VCaP (cell line): Measurements from ENCODE around the gene SGSM2.

Experiments
- H3K27ac ChIP-seq: fragments of 450-650 bp; 2 replicates; pipeline ENCODE4 v1.5.1; 2017
- CTCF ChIP-seq: fragments of 450-650 bp; conservative IDR thresholded peaks from 2 replicates; pipeline ENCODE4 v1.5.1; 2017; ENCODE audit warnings: mild to moderate bottlenecking, moderate library complexity

Gene SGSM2

GRCh38 chr17:2393954-2394749, 56.9 kb downstream of the SGSM2 start:
- TF ChIP-seq CTCF = no peak
- peak overlapping the region; percentile 95 for H3K27ac ChIP-seq

DNA sequence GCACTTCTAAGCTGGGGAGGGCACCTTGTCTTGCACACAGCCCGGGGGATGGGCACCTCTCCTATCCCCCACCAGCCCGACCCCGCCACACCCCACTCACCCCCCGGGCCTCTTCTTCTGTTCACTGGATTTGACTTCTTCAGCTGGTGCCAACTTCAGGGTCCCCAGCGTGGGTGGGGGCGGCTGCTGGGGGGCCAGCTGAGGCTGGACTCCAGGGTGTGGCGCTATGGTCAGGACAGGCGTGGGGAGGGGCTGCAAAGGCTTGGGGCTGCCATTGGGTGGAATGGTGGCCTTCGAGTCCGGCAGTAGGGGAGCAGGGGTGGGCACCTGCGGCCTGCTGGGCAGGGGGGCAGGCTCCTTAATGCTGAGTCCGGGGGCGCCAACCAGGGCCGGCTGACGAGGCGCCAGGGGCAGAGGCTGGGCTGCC, 57.5 kb downstream of the SGSM2 start:
- H3K27ac ChIP-seq = peak overlapping the region; percentile 95
- no peak for TF ChIP-seq CTCF

DNA sequence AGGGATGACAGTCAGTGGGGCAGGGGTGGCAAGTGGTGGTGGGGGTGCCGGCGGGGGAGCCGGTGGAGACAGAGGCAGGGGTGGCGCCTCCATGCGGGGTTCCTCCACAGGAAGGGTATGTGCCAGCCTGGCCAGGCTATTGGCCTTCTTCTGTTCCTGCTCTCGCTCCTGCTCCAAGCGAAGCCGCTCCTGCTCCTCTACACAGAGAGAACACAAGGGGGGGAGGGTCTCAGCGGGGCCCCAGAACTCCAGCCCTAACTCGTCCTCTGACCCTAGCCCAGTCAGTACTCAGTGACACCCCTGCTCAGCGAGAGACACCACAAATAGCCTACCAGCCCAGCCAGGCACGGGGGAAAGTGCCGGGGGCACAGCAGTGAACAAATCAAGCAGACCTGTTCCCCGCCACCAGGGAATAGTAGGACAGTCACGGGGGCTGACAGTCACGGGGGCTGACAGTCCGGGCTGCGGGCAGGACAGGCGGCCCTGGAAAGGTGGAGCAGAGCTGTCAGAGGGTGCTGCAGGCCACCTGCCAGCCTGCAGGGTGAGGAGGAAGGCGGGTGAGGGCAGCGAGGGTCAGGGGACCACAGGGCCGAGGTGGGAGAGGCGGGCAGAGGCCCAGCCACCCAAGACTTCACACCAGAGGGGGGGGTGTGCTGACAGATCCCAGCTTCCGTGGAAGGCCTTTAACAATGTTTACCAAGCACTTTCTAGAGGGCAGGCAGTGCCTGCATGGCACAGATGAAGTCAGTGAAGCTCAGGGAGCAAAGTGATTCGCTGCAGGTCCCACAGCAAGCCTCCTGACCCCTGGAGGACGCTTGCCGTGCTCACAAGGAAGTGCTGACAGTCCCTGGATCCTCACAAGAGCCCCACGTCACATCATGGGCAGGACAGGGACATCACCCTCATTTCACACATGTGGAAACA, 58.2 kb downstream of the SGSM2 start:
- peak; percentile 67 for TF ChIP-seq CTCF
- H3K27ac ChIP-seq = peak overlapping the region; percentile 95

DNA sequence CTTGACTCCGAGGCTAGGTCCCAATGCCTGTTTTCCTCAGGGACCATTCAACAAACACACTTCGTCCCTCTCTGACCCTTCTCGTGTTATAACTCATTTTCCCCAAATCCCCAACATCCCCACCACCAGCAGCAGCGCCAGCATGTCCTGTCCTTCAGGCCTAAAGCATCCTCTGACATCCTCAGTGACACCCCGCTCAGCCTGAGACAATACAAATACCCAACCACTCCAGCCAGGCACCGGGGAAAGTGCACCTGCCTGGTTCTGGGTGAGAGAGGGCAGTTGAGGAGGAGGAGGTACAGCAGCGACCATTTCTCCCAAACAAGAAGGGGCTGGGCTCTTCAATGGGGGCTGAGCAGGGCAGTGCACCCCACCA, 58.9 kb downstream of the SGSM2 start:
- H3K27ac ChIP-seq = peak overlapping the region; percentile 95
- peak; percentile 13; the same call in 1 of the 2 replicates for TF ChIP-seq CTCF

- H3K27ac ChIP-seq = peak overlapping the region; percentile 95
- no peak for TF ChIP-seq CTCF
Observed at GRCh38 chr17:2396568-2397246, 59.4 kb downstream of the SGSM2 start.

DNA sequence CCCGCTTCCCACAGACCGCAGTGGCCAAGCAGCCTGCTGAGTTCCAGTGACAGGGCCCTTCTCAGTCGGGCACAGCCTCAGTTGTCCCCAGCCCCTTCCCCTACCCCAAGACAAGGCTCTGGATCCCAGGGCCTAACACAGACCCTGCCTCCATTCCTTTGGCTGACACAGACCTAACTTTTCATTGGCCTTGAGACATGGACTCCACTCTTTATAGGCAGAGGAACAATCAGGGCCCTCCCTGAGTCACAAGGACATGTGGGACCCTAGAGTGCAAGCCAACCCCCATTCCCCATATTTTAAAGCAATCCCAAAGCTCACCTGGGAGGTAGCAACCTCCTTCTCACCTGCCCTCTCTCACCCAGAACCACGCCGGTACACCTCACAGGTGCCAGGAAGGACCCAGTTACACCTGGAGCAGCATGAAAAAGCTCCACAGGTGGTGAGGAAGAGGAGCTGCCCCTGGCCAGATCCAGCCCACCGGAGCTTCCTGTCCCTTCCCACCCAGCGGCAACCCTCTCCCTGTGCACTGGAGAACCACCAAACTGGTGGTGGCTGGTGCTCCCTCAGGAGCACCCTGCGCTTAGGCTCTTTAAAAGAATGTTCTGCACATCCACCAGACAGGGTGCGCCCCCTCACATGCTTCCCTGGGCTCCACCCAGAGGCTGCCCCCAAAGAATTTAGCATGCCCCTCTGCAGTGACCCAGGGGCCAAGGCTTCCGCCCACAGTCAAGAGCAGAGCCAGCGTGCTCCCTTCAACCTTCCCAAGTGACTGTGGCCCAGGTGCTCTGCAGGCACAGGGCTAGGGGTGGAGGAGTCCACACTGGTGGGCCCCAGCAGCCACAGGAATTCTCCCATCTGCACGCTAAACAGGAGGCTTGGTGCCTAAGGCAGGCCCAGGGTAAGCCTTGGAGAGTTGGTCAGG, 60.2 kb downstream of the SGSM2 start:
- no peak for TF ChIP-seq CTCF
- H3K27ac ChIP-seq = peak overlapping the region; percentile 95
